Measurements from ENCODE around the gene APCDD1.

APCDD1 gene

DNA sequence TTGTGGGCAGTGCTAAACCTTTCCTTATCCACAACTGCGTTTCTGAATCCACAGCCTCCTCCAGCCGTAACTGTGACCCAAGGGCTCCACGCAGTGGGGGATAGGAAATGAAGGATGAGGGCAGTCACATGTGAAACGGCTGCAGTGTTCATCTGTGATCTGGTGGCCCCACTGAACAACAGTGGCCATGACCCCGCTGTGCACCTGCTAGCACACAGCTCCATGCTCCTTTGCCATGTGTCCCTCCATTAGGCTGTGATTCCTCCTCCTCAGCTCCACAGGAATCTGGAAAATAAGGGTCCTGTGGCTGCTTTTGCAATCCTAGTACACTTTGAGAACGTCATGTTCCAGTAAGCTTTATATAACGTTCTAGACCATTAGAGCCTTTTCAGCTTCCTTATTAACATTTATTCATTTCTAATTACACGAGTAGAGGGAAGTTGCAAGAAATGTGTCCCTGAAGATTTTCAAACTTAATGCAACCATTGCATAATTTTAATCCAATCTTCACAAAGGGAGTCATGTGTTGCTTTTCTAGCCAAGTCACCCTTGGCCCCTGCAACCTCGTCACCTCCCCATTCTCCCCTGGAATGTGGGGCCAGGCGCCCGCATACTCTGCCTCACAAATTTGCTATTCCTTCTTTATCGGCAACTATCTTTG lies 64.3 kb downstream of the APCDD1 start:
- Histone ChIP-seq H3K27me3 (peaks cover 7% of the 10 kb centered on the region), H3K4me3 (ENCODE audit: low read depth, low read length) (no peak overlapping the region), H3K9me3 (no peaks in the 10 kb centered on the region), H3K4me1 (no peaks in the 10 kb centered on the region), H3K36me3 (no peaks in the 10 kb centered on the region)
- DNase-seq = no peak
- TF ChIP-seq, protein P1, sequence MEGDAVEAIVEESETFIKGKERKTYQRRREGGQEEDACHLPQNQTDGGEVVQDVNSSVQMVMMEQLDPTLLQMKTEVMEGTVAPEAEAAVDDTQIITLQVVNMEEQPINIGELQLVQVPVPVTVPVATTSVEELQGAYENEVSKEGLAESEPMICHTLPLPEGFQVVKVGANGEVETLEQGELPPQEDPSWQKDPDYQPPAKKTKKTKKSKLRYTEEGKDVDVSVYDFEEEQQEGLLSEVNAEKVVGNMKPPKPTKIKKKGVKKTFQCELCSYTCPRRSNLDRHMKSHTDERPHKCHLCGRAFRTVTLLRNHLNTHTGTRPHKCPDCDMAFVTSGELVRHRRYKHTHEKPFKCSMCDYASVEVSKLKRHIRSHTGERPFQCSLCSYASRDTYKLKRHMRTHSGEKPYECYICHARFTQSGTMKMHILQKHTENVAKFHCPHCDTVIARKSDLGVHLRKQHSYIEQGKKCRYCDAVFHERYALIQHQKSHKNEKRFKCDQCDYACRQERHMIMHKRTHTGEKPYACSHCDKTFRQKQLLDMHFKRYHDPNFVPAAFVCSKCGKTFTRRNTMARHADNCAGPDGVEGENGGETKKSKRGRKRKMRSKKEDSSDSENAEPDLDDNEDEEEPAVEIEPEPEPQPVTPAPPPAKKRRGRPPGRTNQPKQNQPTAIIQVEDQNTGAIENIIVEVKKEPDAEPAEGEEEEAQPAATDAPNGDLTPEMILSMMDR (IDR thresholded peaks at IDR 0.05; ENCODE audit: low read depth, low read length) = no peak

DNA sequence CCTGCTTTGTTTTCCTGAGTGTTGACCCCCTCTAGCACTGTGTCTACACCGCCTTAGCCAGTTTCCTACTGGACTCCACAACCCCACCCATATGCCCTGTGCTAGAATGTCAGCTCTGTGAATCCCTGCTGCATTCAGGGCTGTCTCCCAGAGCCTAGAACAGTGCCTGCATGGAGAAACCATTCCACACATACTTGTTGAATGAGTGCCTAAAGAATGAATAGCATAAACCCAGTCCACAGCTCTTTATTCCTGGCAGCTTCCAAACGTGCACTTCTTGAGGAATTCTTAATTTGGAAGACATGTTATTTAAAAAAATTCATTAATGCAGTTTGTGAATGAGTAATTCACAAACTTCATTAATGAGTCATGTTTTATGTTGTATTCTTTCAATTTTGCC lies 64.9 kb downstream of the APCDD1 start:
- no peak for DNase-seq
- Histone ChIP-seq H3K27me3 (peaks cover 7% of the 10 kb centered on the region), H3K4me3 (ENCODE audit: low read depth, low read length) (no peak overlapping the region), H3K4me1 (no peaks in the 10 kb centered on the region), H3K36me3 (no peaks in the 10 kb centered on the region), H3K9me3 (no peaks in the 10 kb centered on the region)
- TF ChIP-seq, protein P1 (IDR thresholded peaks at IDR 0.05; ENCODE audit: low read depth, low read length) = no peak

DNA sequence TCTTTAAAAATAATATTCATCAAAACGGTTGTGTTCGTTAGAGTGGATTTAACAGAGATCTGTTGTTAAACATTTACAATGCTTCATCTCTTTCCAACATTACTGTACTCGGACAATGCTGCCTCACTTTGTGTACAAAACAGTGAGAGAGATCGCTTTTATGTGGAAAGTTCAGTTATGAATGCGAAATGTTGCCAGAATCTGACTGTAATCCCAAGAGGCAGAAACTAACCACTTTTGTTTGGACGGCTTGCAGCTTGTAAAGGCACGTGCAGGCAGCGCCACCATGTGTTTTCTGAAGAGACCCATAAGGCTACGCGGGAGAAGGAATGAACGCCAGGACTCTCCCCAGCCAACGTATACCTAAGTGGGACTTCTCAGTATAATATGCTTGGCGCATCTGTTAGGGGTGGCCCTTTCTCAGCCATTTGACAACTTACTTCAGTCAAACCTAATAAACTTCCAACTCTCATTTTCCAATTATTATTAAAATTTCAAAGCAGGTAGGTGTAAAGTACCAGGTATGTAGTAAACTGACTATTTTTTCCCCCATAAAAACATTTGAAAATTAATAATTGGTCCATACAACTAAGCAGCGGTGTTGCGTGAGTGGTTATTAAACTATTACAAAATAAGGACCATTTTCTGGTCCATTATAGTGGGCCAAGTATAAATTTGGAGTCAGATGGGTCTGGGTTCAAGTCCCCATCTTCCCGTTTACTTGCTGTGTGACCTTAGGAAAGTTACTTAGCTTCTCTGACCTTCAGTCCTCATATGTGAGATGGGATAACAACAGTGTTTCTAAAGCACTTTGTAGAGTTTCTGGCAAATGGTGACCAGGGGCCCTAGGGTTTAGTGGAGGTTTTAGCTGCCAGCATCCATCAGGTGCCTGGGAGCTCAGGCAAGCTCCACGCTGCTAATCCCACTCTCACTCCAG lies 65.8 kb downstream of the APCDD1 start:
- Histone ChIP-seq H3K4me3 (ENCODE audit: low read depth, low read length) (no peak overlapping the region), H3K36me3 (no peaks in the 10 kb centered on the region), H3K4me1 (no peaks in the 10 kb centered on the region), H3K9me3 (no peaks in the 10 kb centered on the region), H3K27me3 (peaks cover 7% of the 10 kb centered on the region)
- peak; percentile 67 for DNase-seq
- TF ChIP-seq, protein P1 (IDR thresholded peaks at IDR 0.05; ENCODE audit: low read depth, low read length) = peak; percentile 67

DNA sequence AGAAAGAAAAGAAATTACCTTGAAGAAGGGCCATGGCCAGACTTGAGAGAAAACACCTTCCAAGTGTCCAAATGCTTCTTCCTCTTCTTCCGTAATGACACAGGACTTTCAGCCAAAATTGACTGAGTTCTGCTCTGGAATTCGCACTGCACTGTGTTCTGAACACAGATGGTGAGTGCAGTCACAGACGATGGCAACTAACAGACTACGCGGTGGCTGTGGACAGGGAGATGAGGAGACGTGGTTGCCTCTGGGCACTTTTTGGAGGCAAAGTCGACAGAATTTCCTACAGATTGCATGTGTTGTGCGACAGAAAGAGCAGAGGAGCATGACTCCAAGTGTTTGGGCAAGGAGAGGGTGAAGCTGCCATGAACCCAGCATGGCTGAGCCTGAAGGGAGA lies 67.1 kb downstream of the APCDD1 start:
- Histone ChIP-seq H3K27me3 (peaks cover 7% of the 10 kb centered on the region), H3K9me3 (no peaks in the 10 kb centered on the region), H3K4me1 (no peaks in the 10 kb centered on the region), H3K36me3 (no peaks in the 10 kb centered on the region), H3K4me3 (ENCODE audit: low read depth, low read length) (no peak overlapping the region)
- TF ChIP-seq, protein P1 (IDR thresholded peaks at IDR 0.05; ENCODE audit: low read depth, low read length) = no peak
- no peak for DNase-seq

DNA sequence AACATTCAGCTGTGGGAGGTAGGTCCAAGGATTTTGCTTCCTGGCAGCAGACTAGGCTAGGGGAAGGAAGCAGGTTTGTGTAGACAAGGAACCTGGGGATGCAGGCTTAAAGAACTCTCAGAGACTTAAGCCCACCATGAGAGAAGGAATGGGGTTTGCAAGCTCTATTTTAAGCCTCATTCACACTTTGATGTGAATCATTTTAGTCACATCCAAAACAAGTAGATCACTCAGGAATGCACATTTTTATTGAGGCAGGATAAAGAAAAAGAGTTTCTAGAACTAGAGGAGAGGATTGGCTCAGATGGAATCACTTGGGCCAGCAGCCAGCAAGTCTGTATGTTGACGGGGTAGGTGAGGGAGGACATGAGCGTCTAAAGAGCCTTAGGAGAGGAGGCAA lies 68.1 kb downstream of the APCDD1 start:
- Histone ChIP-seq H3K9me3 (no peaks in the 10 kb centered on the region), H3K4me1 (no peaks in the 10 kb centered on the region), H3K36me3 (no peaks in the 10 kb centered on the region), H3K27me3 (peaks cover 7% of the 10 kb centered on the region), H3K4me3 (ENCODE audit: low read depth, low read length) (no peak overlapping the region)
- TF ChIP-seq, protein P1 (IDR thresholded peaks at IDR 0.05; ENCODE audit: low read depth, low read length) = no peak
- DNase-seq = no peak

DNA sequence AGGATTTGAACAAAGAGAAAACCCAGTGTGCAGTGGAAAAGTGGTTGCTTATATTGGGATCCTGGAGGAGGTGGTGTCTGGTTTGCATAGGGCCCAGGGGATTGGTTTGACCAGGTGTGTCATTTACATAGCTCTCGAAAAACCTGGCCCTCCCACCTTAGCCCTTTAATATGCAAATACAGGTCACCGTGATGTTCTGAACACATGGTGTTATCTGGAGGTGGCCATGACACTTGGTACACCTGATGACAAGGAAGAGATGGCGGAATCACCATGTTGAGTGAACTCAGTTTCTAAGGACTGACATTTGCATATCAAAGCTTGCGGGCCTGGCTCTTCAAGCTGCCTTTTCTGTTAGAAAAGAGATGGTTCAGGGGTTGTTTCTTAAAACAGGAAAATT lies 69.1 kb downstream of the APCDD1 start:
- Histone ChIP-seq H3K27me3 (peaks cover 7% of the 10 kb centered on the region), H3K9me3 (no peaks in the 10 kb centered on the region), H3K4me3 (ENCODE audit: low read depth, low read length) (no peak overlapping the region), H3K4me1 (no peaks in the 10 kb centered on the region), H3K36me3 (no peaks in the 10 kb centered on the region)
- DNase-seq = no peak
- TF ChIP-seq, protein P1 (IDR thresholded peaks at IDR 0.05; ENCODE audit: low read depth, low read length) = no peak

Data from BE2C (cell line).